Fibroblast of lung (primary cell): Measurements from ENCODE around the gene CERS6. TPM values are rescaled to one million over a fixed set of nuclear protein-coding genes. Genes with fewer than 3 reads are reported as not detected.

Experiments
- DNase-seq, 2 donors: peaks; one replicate each; pipeline versions ENCODE4 v3.0.0 to v3.0.0-alpha.2; 2010; ENCODE audit warnings: low read depth in 2 of 2
- H2AFZ ChIP-seq: 2 replicates; pipeline ENCODE4 v1.5.1; 2012; ENCODE audit warnings: low read length, control low read depth, inconsistent platforms
- H3K27ac ChIP-seq: 2 replicates; pipeline ENCODE4 v1.5.1; 2011; ENCODE audit warnings: low read length, control low read depth; ENCODE audit not compliant: insufficient read depth
- H3K27me3 ChIP-seq: 2 replicates; pipeline ENCODE4 v1.5.1; 2011; ENCODE audit warnings: mild to moderate bottlenecking, low read length; ENCODE audit not compliant: control insufficient read depth, insufficient read depth
- H3K36me3 ChIP-seq: 2 replicates; pipeline ENCODE4 v1.5.1; 2011; ENCODE audit warnings: low read length; ENCODE audit not compliant: control insufficient read depth, insufficient read depth
- H3K4me1 ChIP-seq: 2 replicates; pipeline ENCODE4 v1.5.1; 2011; ENCODE audit warnings: low read length; ENCODE audit not compliant: control insufficient read depth, insufficient read depth; ENCODE audit errors: extremely low read depth
- H3K4me2 ChIP-seq: 2 replicates; pipeline ENCODE4 v1.5.1; 2011; ENCODE audit warnings: low read length, control low read depth; ENCODE audit not compliant: insufficient read depth; ENCODE audit errors: extremely low read depth
- H3K4me3 ChIP-seq, 4 experiments: fragments of 200-600 bp in 1 of 4; sonication (generic) in 1 of 4; replicated peaks in 1 of 4; 2 replicates each; pipeline ENCODE4 v1.5.1; 2011 to 2016; ENCODE audit warnings: low read length in 4 of 4, low read depth in 3 of 4, mild to moderate bottlenecking in 3 of 4, control low read depth in 2 of 4, inconsistent platforms in 1 of 4, mixed read lengths in 1 of 4; ENCODE audit not compliant: insufficient read depth in 1 of 4; ENCODE audit errors: control extremely low read depth in 1 of 4
- H3K79me2 ChIP-seq: 2 replicates; pipeline ENCODE4 v1.5.1; 2012; ENCODE audit warnings: mild to moderate bottlenecking, low read length, inconsistent platforms; ENCODE audit not compliant: control insufficient read depth, insufficient read depth
- H3K9ac ChIP-seq: 2 replicates; pipeline ENCODE4 v1.5.1; 2011; ENCODE audit warnings: mild to moderate bottlenecking, low read length, control low read depth; ENCODE audit not compliant: insufficient read depth
- H3K9me3 ChIP-seq: 2 replicates; pipeline ENCODE4 v1.5.1; 2012; ENCODE audit warnings: low read depth, low read length; ENCODE audit not compliant: control insufficient read depth, insufficient read depth
- H4K20me1 ChIP-seq: 2 replicates; pipeline ENCODE4 v1.5.1; 2011; ENCODE audit warnings: low read length; ENCODE audit not compliant: control insufficient read depth, insufficient read depth; ENCODE audit errors: extremely low read depth
- EZH2 ChIP-seq: IDR thresholded peaks from 2 replicates; pipeline ENCODE4 v1.5.1; 2012; ENCODE audit warnings: low read length, control low read depth, mild to moderate bottlenecking; ENCODE audit errors: missing control alignments
- polyA plus RNA-seq, 2 donors: library from polyadenylated mRNA; depleted of rRNA in 1 of 2; stranded (reverse) in 1 of 2; unstranded in 1 of 2; fragments of >200 nt; gene quantifications; 2 replicates each; pipeline ENCODE4 v1.2.1, GENCODE V29; 2011 to 2012; ENCODE audit warnings: missing spikeins in 1 of 2
- total RNA-seq: library from RNA; depleted of rRNA; stranded (reverse); fragments of >200 nt; gene quantifications from 2 replicates; pipeline ENCODE4 v1.2.1, GENCODE V29; 2014
- TF ChIP-seq, protein P1 (sequence below), 2 donors: IDR thresholded peaks in 1 of 2; conservative IDR thresholded peaks in 1 of 2; 1 replicate in 1 of 2; 2 replicates in 1 of 2; pipeline ENCODE4 v1.5.1; 2011 to 2012; ENCODE audit warnings: low read length in 2 of 2, control low read depth in 1 of 2, inconsistent platforms in 1 of 2, low read depth in 1 of 2, mild to moderate bottlenecking in 1 of 2

CERS6 gene
- total and polyA plus RNA-seq, 2 donors (not counting 1 experiment from before 2014, with no cell fraction given) = 7.2 to 16.5 TPM

DNA sequence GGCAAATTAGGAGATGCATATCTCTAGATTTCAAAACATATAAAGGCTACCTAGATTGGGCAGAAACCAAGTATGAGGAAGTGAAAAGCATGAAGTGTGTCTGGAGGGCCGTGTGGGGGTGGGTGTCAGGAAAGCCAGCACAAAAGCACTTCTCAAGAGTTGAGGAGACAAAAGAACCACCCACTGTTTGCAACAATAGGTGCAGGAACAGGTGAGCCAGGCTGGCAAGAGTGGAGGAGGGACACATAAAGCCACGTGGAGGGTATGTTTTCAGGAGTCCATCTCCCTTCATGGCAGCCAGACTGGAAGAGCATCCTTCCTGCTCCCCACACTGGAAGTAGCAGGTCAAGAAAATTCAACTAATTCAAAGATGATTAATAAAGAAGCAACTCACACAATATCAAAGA is 96.4 kb downstream of the CERS6 start:
- Histone ChIP-seq H3K4me1 (no peaks in the 10 kb centered on the region), H2AFZ (no peak overlapping the region), H3K9ac (no peak overlapping the region), H3K4me3 (no peak overlapping the region), H3K79me2 (no peaks in the 10 kb centered on the region), H3K4me2 (no peak overlapping the region), H3K9me3 (no peaks in the 10 kb centered on the region), H3K27ac (no peak overlapping the region), H3K36me3 (no peaks in the 10 kb centered on the region), H3K27me3 (no peaks in the 10 kb centered on the region), H4K20me1 (no peaks in the 10 kb centered on the region)
- TF ChIP-seq, protein P1, sequence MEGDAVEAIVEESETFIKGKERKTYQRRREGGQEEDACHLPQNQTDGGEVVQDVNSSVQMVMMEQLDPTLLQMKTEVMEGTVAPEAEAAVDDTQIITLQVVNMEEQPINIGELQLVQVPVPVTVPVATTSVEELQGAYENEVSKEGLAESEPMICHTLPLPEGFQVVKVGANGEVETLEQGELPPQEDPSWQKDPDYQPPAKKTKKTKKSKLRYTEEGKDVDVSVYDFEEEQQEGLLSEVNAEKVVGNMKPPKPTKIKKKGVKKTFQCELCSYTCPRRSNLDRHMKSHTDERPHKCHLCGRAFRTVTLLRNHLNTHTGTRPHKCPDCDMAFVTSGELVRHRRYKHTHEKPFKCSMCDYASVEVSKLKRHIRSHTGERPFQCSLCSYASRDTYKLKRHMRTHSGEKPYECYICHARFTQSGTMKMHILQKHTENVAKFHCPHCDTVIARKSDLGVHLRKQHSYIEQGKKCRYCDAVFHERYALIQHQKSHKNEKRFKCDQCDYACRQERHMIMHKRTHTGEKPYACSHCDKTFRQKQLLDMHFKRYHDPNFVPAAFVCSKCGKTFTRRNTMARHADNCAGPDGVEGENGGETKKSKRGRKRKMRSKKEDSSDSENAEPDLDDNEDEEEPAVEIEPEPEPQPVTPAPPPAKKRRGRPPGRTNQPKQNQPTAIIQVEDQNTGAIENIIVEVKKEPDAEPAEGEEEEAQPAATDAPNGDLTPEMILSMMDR (conservative IDR thresholded peaks at IDR 0.05 in 1 of 2, IDR thresholded peaks at IDR 0.05 in 1 of 2; ENCODE audit: low read depth in 1 of 2, low read length in 2 of 2) = no peak
- TF ChIP-seq EZH2 = no peak
- DNase-seq = no peak

DNA sequence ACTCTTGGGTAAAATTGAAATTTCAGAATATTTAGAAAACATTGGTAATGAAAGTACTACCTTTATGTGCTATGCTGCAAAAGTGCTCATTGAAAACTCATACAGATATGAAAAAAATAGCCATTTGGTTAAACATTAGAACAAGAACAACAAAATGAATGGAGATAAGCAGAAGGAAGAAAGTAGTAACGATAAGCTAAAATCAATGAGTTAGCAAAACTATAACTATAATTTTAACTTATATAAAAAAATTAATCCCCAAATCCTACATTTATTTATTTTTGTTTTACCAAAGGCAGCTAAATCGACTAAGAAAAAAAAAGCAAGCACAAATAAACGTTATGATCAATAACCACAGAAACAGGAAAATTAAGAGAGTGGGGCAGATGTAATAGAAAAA is 99.2 kb downstream of the CERS6 start:
- H4K20me1 ChIP-seq = no peaks in the 10 kb centered on the region
- no peaks in the 10 kb centered on the region for H3K79me2 ChIP-seq
- H3K36me3 ChIP-seq = no peaks in the 10 kb centered on the region
- no peak overlapping the region for H3K4me3 ChIP-seq
- no peak overlapping the region for H2AFZ ChIP-seq
- no peak for TF ChIP-seq EZH2
- TF ChIP-seq, protein P1 (conservative IDR thresholded peaks at IDR 0.05 in 1 of 2, IDR thresholded peaks at IDR 0.05 in 1 of 2; ENCODE audit: low read depth in 1 of 2, low read length in 2 of 2) = no peak
- no peak overlapping the region for H3K4me2 ChIP-seq
- no peaks in the 10 kb centered on the region for H3K9me3 ChIP-seq
- no peaks in the 10 kb centered on the region for H3K27me3 ChIP-seq
- H3K4me1 ChIP-seq = no peaks in the 10 kb centered on the region
- H3K27ac ChIP-seq = no peak overlapping the region
- H3K9ac ChIP-seq = no peak overlapping the region
- no peak for DNase-seq

DNA sequence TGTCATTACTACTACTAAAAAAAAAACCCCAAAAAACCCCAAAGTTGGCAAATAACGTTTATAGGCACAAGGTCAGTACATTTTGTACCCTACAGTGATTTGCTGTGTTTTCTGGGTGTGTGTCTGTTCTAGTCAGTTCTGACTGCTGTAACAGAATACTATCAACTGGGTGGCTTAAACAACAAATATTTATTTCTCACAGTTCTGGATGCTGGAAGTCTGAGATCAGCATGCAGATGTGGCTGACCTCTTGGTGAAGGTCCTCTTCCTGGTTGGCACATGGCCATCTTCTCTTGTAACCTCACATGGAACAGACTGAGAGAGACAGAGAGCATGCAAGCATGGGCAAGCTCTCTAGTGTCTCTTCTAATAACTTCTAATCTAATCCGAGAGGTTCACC is 103.1 kb downstream of the CERS6 start:
- DNase-seq = peak in 1 of 2 donors; percentile 17
- Histone ChIP-seq H3K79me2 (no peaks in the 10 kb centered on the region), H3K27me3 (no peaks in the 10 kb centered on the region), H2AFZ (no peak overlapping the region), H3K36me3 (no peaks in the 10 kb centered on the region), H3K4me2 (no peak overlapping the region), H3K4me1 (no peaks in the 10 kb centered on the region), H3K9me3 (no peaks in the 10 kb centered on the region), H4K20me1 (no peaks in the 10 kb centered on the region), H3K4me3 (no peak overlapping the region), H3K9ac (no peak overlapping the region), H3K27ac (no peak overlapping the region)
- TF ChIP-seq EZH2 = no peak
- TF ChIP-seq, protein P1 (conservative IDR thresholded peaks at IDR 0.05 in 1 of 2, IDR thresholded peaks at IDR 0.05 in 1 of 2; ENCODE audit: low read depth in 1 of 2, low read length in 2 of 2) = no peak
